Measurements from ENCODE around the gene THAP5. TPM values are rescaled to one million over a fixed set of nuclear protein-coding genes. Genes with fewer than 3 reads are reported as not detected.
A peak's percentile ranks its signal among the peaks of the same experiment; 100 is the strongest.

Gene THAP5
- total RNA-seq, 2 experiments from 2014 or later: 26.5 to 28.8 TPM

DNA sequence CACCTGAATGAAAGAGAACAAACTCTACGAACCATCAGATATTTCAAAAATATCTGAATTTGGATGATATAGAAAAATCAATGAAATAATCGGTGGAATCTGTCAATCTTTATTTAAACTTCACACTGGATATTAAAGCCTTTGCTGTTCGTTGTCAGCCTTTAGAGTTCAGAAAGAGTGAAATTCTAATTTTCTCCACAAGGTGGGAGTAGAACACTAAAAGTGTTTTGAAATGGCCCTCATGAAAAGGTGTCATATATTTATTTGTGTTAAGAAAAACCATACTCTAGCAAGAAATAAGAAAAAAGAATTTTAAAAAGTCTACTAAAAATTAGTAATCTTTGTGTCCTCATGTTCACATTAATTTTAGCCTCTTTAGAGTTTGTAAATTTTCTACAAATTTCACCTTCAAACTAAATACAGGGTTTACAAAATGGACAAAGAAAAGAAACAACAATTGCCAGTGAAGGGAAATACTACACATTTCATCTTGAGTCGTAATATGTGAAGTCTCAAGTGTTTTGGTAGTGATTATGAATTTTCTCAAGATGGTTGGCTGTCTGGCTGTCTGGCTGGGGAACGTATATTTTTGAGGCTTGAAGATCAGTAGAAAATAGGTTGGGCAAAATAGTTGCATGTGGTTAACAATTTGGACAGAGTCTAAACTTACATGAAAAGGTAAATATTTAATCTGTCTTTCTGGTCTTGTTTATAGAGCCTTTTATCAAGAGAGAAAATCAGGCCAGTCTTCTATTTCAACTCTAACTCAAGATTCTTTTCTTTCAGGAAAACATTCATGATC, 43.8 kb upstream of the THAP5 start:
- ChIA-PET CTCF (interaction anchor here (1.6 kb wide), 1 partner anchor 8 kb away, joined by 6 read pairs; no protein-coding TSS in a partner anchor), POLR2A (no interaction called here)
- intact Hi-C loops (cut with micrococcal nuclease): no loop called here
- Mint-ChIP-seq H3K4me3 (no peak overlapping the region), H3K4me1 (ENCODE audit: low read depth) (no peaks in the 10 kb centered on the region), H3K27ac (no peak overlapping the region), H3K27me3 (peaks cover 1% of the 10 kb centered on the region), H3K36me3 (ENCODE audit: low read depth) (no peaks in the 10 kb centered on the region), H3K9me3 (no peaks in the 10 kb centered on the region)
- DNase-seq: no peak
- ATAC-seq: peak; percentile 67
- TF ChIP-seq CTCF (IDR thresholded peaks at IDR 0.05): peak; percentile 78

GRCh38 chr7:108611268-108611667, 41.8 kb upstream of the THAP5 start:
- Mint-ChIP-seq H3K36me3 (ENCODE audit: low read depth) (no peaks in the 10 kb centered on the region), H3K4me1 (ENCODE audit: low read depth) (peaks cover under 1% of the 10 kb centered on the region), H3K27ac (no peak overlapping the region), H3K9me3 (no peaks in the 10 kb centered on the region), H3K27me3 (no peaks in the 10 kb centered on the region), H3K4me3 (no peak overlapping the region)
- ChIA-PET POLR2A (no interaction called here), CTCF (interaction anchor here (1.0 to 1.3 kb wide), 3 partner anchors 8 to 14 kb away, joined by 3 read pairs; no protein-coding TSS in a partner anchor)
- no peak for ATAC-seq
- DNase-seq: no peak
- no peak for TF ChIP-seq CTCF (IDR thresholded peaks at IDR 0.05)
- intact Hi-C loops (cut with micrococcal nuclease): no loop called here

DNA sequence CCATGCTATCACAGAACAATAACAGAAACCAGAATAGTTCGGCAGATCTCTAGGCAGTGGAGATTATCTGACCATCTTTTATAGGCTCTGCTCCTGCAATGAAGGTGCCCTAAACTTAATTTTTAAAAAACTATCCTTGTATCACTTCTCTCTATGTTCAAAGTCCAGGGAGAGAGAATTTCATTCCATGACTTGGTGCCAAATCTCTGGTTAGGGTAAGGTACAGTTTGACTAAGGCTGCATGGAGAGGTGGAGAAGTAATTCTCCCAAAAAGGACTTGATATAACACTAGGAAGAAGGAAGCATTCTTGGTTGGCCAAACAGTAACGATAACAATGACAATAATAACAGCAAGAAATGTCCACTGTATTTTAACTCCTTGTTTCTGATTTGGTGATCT, 40.1 kb upstream of the THAP5 start:
- intact Hi-C loops (cut with micrococcal nuclease): no loop called here
- no peak for TF ChIP-seq CTCF (IDR thresholded peaks at IDR 0.05)
- Mint-ChIP-seq H3K4me3 (no peak overlapping the region), H3K9me3 (no peaks in the 10 kb centered on the region), H3K27me3 (no peaks in the 10 kb centered on the region), H3K4me1 (ENCODE audit: low read depth) (peaks cover 8% of the 10 kb centered on the region), H3K36me3 (ENCODE audit: low read depth) (no peaks in the 10 kb centered on the region), H3K27ac (no peak overlapping the region)
- ChIA-PET POLR2A (no interaction called here), CTCF (interaction anchor here (0.8 to 1.1 kb wide), 2 partner anchors 12 to 265 kb away, joined by 3 read pairs; no protein-coding TSS in a partner anchor)
- DNase-seq (no peak), ATAC-seq (no peak)

DNA sequence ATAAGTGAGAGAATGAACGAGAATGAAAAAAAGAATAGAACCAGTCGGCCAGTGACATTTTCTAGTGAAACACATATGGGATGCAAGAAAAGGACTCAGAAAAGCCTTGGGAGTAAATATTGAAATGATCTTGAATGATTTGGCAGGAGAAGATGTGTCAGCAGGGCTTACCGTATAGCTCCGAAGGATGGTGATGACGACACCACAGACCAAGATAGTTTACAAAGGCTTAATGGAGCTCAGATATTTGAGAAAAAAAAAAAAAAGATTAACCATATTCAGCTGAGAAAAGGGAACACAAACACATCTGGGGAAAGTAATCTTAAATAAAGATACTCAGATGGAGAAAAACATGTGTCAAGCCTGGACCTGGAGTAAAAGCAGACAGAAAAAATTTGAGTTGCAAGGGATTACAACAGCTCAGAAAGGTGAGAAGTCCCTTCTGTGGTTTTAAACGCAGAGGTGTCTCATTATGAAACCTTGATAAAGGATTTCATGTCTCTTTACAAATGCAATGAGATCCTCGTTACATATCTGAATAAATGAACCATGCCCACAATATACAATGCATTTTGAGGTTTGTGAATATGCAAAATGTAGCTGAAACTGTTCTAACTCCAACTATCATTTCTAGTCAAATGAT, 36.2 kb upstream of the THAP5 start:
- peak overlapping the region; percentile 9 for H3K27ac Mint-ChIP-seq
- peaks cover 8% of the 10 kb centered on the region for H3K4me1 Mint-ChIP-seq (ENCODE audit: low read depth)
- ATAC-seq (peak; percentile 80), DNase-seq (no peak)
- intact Hi-C loops (cut with micrococcal nuclease): no loop called here
- no peak overlapping the region for H3K4me3 Mint-ChIP-seq
- ChIA-PET CTCF (interaction anchor here (1.5 kb wide), 1 partner anchor 9 kb away, joined by 6 read pairs; no protein-coding TSS in a partner anchor), POLR2A (interaction anchor here (0.6 kb wide), 1 partner anchor 18 kb away, joined by 3 read pairs; no protein-coding TSS in a partner anchor)
- no peaks in the 10 kb centered on the region for H3K9me3 Mint-ChIP-seq
- no peak for TF ChIP-seq CTCF (IDR thresholded peaks at IDR 0.05)
- H3K36me3 Mint-ChIP-seq (ENCODE audit: low read depth): no peaks in the 10 kb centered on the region
- no peaks in the 10 kb centered on the region for H3K27me3 Mint-ChIP-seq

Measured in activated CD8-positive, alpha-beta T cell treated with anti-CD3 and anti-CD28 coated beads for 36 hours (primary cell).